Panc1 (cell line): Measurements from ENCODE around the gene CXXC1. TPM values are rescaled to one million over a fixed set of nuclear protein-coding genes. Genes with fewer than 3 reads are reported as not detected.

ENCODE experiments used
- ATAC-seq: fragments of 200-7000 bp; cut with Tn5 transposase; 2 replicates; pipeline ENCODE4 v1.9.1; 2020; ENCODE audit warnings: mild to moderate bottlenecking, moderate library complexity
- BruUV-seq: library from RNA; stranded (reverse); fragments of 400-500 nt; replicated peaks from 2 replicates; lab custom pipeline; 2021; lab: Mats Ljungman, UMichigan
- CTCF ChIA-PET: fragments of 300-600 bp; sonication (Branson Sonifier 250); formaldehyde crosslinking; loops from one replicate; lab custom pipeline; 2022; ENCODE audit warnings: antibody characterized with exemption; lab: Charles Lee
- POLR2A ChIA-PET: fragments of 300-600 bp; sonication (Branson Sonifier 250); formaldehyde crosslinking; loops from one replicate; lab custom pipeline; 2022; ENCODE audit warnings: antibody characterized with exemption; lab: Charles Lee
- DNase-seq: peaks from one replicate; pipeline ENCODE4 v3.0.0-alpha.2; 2010; ENCODE audit warnings: low read depth, low spot score
- H3K27ac ChIP-seq: 2 replicates; pipeline ENCODE4 v1.5.1; 2011; ENCODE audit warnings: mild to moderate bottlenecking, low read length, inconsistent platforms
- H3K27me3 ChIP-seq: fragments of 200-500 bp; sonication (Bioruptor generic); 2 replicates; pipeline ENCODE4 v1.6.0; 2014; ENCODE audit warnings: low read length, inconsistent platforms; ENCODE audit not compliant: control insufficient read depth, insufficient read depth
- H3K36me3 ChIP-seq: fragments of 200-500 bp; sonication (Bioruptor generic); 2 replicates; pipeline ENCODE4 v1.5.1; 2014; ENCODE audit warnings: inconsistent platforms, mild to moderate bottlenecking, low read length, moderate library complexity; ENCODE audit not compliant: control insufficient read depth, insufficient read depth
- H3K4me1 ChIP-seq: 2 replicates; pipeline ENCODE4 v1.5.1; 2011; ENCODE audit warnings: inconsistent platforms, mild to moderate bottlenecking, low read length, moderate library complexity; ENCODE audit not compliant: control insufficient read depth, insufficient read depth
- H3K4me3 ChIP-seq, 2 experiments: 2 replicates each; pipeline ENCODE4 v1.5.1; 2011 to 2012; ENCODE audit warnings: low read depth in 2 of 2, low read length in 2 of 2, mild to moderate bottlenecking in 2 of 2, inconsistent platforms in 1 of 2, moderate library complexity in 1 of 2
- H3K9me3 ChIP-seq: fragments of 200-500 bp; sonication (Bioruptor generic); 2 replicates; pipeline ENCODE4 v1.5.1; 2014; ENCODE audit warnings: low read depth, mild to moderate bottlenecking, inconsistent platforms, low read length, moderate library complexity; ENCODE audit not compliant: control insufficient read depth, insufficient read depth
- CTCF ChIP-seq: fragments of 450-650 bp; IDR thresholded peaks from 2 replicates; pipeline ENCODE4 v1.5.1; 2017; ENCODE audit warnings: mild to moderate bottlenecking
- POLR2AphosphoS5 ChIP-seq: IDR thresholded peaks from 2 replicates; pipeline ENCODE4 v1.6.1; 2012; ENCODE audit warnings: mild to moderate bottlenecking, low read depth, low read length, moderate library complexity
- REST ChIP-seq, 2 experiments: IDR thresholded peaks; 2 replicates each; pipeline ENCODE4 v1.6.1; 2011 to 2012; ENCODE audit warnings: low read depth in 2 of 2, control low read depth in 1 of 2, low read length in 1 of 2, mild to moderate bottlenecking in 1 of 2, moderate library complexity in 1 of 2; ENCODE audit not compliant: insufficient read depth in 1 of 2
- SIN3A ChIP-seq: IDR thresholded peaks from 2 replicates; pipeline ENCODE4 v1.6.1; 2012; ENCODE audit warnings: low read depth, mild to moderate bottlenecking, low read length, moderate library complexity, borderline replicate concordance; ENCODE audit not compliant: insufficient read depth
- TCF7L2 ChIP-seq: IDR thresholded peaks from 2 replicates; pipeline ENCODE4 v1.6.1; 2011; ENCODE audit warnings: mild to moderate bottlenecking, low read depth, low read length, inconsistent platforms
- in situ Hi-C: cut with HindIII; loops from 2 replicates; pipeline ENCODE4 v1.10.0; 2016; ENCODE audit warnings: low sequenced_read_pairs, low pct_unique_long_range_greater_than_20kb
- intact Hi-C: fragments of 100-400 bp; cut with micrococcal nuclease; formaldehyde crosslinking; loops from one replicate; pipeline ENCODE4 v1.10.0; 2022; ENCODE audit not compliant: unreplicated experiment
- total RNA-seq: library from RNA; stranded (reverse); gene quantifications from one replicate; pipeline ENCODE4 v1.2.1, GENCODE V29; 2021; ENCODE audit not compliant: unreplicated experiment

The CXXC1 gene
- total RNA-seq, 1 experiment from 2014 or later, result 60.8 TPM

- POLR2A ChIA-PET, result no interaction called here
- H3K27ac ChIP-seq, result no peak overlapping the region
- no TSS peak for BruUV-seq
- no peaks in the 10 kb centered on the region for H3K36me3 ChIP-seq
- CTCF ChIA-PET, result no interaction called here
- no peak overlapping the region for H3K4me3 ChIP-seq
- ATAC-seq (no peak), DNase-seq (no peak)
- in situ Hi-C loops, result no loop called here
- H3K4me1 ChIP-seq, result no peaks in the 10 kb centered on the region
- intact Hi-C loops, result no loop called here
- no peaks in the 10 kb centered on the region for H3K9me3 ChIP-seq
- no peaks in the 10 kb centered on the region for H3K27me3 ChIP-seq
- TF ChIP-seq REST (IDR thresholded peaks at IDR 0.05; ENCODE audit: insufficient read depth in 1 of 2, low read depth in 2 of 2, low read length in 1 of 2) (no peak), SIN3A (no peak), TCF7L2 (no peak), CTCF (no peak), POLR2AphosphoS5 (no peak)
Measured at GRCh38 chr18:50334546-50335152, 47.2 kb upstream of the CXXC1 start.

GRCh38 chr18:50331691-50332090, 44.2 kb upstream of the CXXC1 start:
- in situ Hi-C loops, result no loop called here
- TF ChIP-seq SIN3A (no peak), TCF7L2 (no peak), POLR2AphosphoS5 (no peak), CTCF (no peak), REST (IDR thresholded peaks at IDR 0.05; ENCODE audit: insufficient read depth in 1 of 2, low read depth in 2 of 2, low read length in 1 of 2) (no peak)
- POLR2A ChIA-PET, result interaction anchor here (0.6 kb wide), 1 partner anchor 65 kb away, joined by 3 read pairs; the partner anchor contains the start of gene CFAP53

More at GRCh38 chr18:50331691-50332090, 44.2 kb upstream of the CXXC1 start:
- ATAC-seq (no peak), DNase-seq (no peak)
- intact Hi-C loops, result no loop called here
- H3K4me3 ChIP-seq, result no peak overlapping the region
- CTCF ChIA-PET, result no interaction called here
- no peaks in the 10 kb centered on the region for H3K9me3 ChIP-seq
- H3K27me3 ChIP-seq, result no peaks in the 10 kb centered on the region
- BruUV-seq, result no TSS peak
- no peaks in the 10 kb centered on the region for H3K36me3 ChIP-seq
- no peaks in the 10 kb centered on the region for H3K4me1 ChIP-seq
- H3K27ac ChIP-seq, result no peak overlapping the region
